ENCODE results near the gene ZFAND2B.

ZFAND2B gene

GRCh38 chr2:219207134-219207883 is 727 bp downstream of the ZFAND2B start:
- no peak for DNase-seq

- no peak for DNase-seq
Measured at GRCh38 chr2:219207884-219208740, 1.5 kb downstream of the ZFAND2B start.

- DNase-seq, result no peak
Measured at GRCh38 chr2:219209236-219210195, 2.9 kb downstream of the ZFAND2B start.

- no peak for DNase-seq
Measured at GRCh38 chr2:219210196-219210885, 3.8 kb downstream of the ZFAND2B start.

GRCh38 chr2:219210886-219211362 is 4.3 kb downstream of the ZFAND2B start:
- DNase-seq, result no peak

- DNase-seq, result no peak
Measured at GRCh38 chr2:219213026-219213415, 6.4 kb downstream of the ZFAND2B start.

GRCh38 chr2:219213486-219214071 is 7.0 kb downstream of the ZFAND2B start:
- DNase-seq, result no peak

GRCh38 chr2:219214141-219214540 is 7.6 kb downstream of the ZFAND2B start:
- no peak for DNase-seq

GRCh38 chr2:219214786-219215185 is 8.2 kb downstream of the ZFAND2B start:
- no peak for DNase-seq

- DNase-seq, result no peak
Measured at GRCh38 chr2:219215871-219216534, 9.4 kb downstream of the ZFAND2B start.

GRCh38 chr2:219216535-219216915 is 9.9 kb downstream of the ZFAND2B start:
- no peak for DNase-seq

GRCh38 chr2:219218217-219218731 is 11.7 kb downstream of the ZFAND2B start:
- DNase-seq, result peak in 1 of 2 donors; percentile 25

- peak; percentile 86 to 91 for DNase-seq
Measured at GRCh38 chr2:219218732-219219701, 12.4 kb downstream of the ZFAND2B start, which contains the start of gene ABCB6. Gene ABCB6 (minus strand): TSS chr2:219218958. CDS start chr2:219218673, 285 bp downstream.

- DNase-seq, result no peak
Measured at GRCh38 chr2:219219784-219220532, 13.4 kb downstream of the ZFAND2B start.

- no peak for DNase-seq
Measured at GRCh38 chr2:219220652-219221402, 14.2 kb downstream of the ZFAND2B start.

GRCh38 chr2:219221957-219222518 is 15.5 kb downstream of the ZFAND2B start:
- DNase-seq, result no peak

- no peak for DNase-seq
Measured at GRCh38 chr2:219223831-219224610, 17.4 kb downstream of the ZFAND2B start.
